A673 (cell line): ENCODE measurements around the gene NABP1.

ENCODE experiments used
- EZH2 ChIP-seq: fragments of 200-600 bp; sonication (generic); IDR thresholded peaks from 2 replicates; pipeline ENCODE4 v1.6.1; 2017; ENCODE audit warnings: borderline replicate concordance, low read depth, mild to moderate bottlenecking, mixed read lengths, antibody characterized with exemption, low read length; ENCODE audit not compliant: poor library complexity, severe bottlenecking
- TF ChIP-seq, protein P1 (sequence below): fragments of 300-800, 200-600 bp; sonication (generic); conservative IDR thresholded peaks from 2 replicates; pipeline ENCODE4 v1.5.1; 2017; ENCODE audit warnings: low read depth, mild to moderate bottlenecking, antibody characterized with exemption, low read length, moderate library complexity, mixed read lengths

GRCh38 chr2:191693778-191694177 lies 15.8 kb downstream of the NABP1 start:
- TF ChIP-seq, protein P1, sequence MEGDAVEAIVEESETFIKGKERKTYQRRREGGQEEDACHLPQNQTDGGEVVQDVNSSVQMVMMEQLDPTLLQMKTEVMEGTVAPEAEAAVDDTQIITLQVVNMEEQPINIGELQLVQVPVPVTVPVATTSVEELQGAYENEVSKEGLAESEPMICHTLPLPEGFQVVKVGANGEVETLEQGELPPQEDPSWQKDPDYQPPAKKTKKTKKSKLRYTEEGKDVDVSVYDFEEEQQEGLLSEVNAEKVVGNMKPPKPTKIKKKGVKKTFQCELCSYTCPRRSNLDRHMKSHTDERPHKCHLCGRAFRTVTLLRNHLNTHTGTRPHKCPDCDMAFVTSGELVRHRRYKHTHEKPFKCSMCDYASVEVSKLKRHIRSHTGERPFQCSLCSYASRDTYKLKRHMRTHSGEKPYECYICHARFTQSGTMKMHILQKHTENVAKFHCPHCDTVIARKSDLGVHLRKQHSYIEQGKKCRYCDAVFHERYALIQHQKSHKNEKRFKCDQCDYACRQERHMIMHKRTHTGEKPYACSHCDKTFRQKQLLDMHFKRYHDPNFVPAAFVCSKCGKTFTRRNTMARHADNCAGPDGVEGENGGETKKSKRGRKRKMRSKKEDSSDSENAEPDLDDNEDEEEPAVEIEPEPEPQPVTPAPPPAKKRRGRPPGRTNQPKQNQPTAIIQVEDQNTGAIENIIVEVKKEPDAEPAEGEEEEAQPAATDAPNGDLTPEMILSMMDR: no peak
- TF ChIP-seq EZH2: no peak
